Skin of body (tissue), 2 donors: ENCODE measurements around the gene ACY1. TPM values are rescaled to one million over a fixed set of nuclear protein-coding genes. Genes with fewer than 3 reads are reported as not detected.

ENCODE experiments used
- DNase-seq: peaks from one replicate; lab custom pipeline; 2025; lab: John Stamatoyannopoulos, UW
- total RNA-seq: library from RNA; depleted of rRNA; stranded (reverse); fragments of >200 nt; gene quantifications from one replicate; pipeline ENCODE4 v1.2.3, GENCODE V29; 2014

ACY1 gene
- total RNA-seq = 18.0 TPM

DNA sequence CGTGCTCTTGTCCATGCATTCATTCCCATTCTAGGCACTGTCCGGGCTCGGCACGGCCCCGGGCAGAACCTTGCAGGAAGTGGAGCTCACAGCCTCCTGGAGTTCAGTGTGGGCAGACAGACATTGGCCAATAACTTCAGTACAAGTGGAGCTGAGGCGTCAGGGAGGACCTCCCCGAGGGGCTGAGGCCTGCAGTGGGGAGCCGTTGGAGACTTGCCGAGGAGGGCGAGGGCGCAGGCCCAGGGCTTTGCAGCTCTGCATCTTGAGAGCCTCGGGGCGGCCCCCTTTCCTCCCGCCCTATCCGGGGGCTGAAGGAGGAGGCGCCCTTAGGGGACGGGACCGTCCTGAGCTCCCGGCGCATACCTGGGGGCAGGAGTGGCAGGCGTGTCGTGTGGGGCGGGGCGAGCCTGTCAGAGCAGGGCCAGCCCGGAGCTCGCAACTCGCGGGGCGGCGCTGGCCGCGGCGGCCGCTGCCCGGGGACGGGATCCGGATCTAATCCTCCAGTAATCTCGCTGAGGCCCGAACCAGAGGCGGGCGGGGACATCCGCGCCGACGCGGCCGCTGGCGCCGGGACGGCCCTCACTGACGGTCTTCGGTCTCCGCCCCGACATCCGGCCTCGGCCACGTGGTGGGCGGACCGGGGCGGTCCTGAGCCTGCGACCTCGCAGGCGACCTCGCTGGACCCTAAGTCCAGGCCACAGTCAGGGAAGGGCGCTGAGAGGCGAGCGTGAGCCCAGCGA is at the start of gene ACY1:
Gene ACY1, plus strand, starts transcription at position 698 of the 740 bp plus-strand sequence. CDS start 530 bp downstream, outside the sequence.
- DNase-seq = peak; percentile 78

DNA sequence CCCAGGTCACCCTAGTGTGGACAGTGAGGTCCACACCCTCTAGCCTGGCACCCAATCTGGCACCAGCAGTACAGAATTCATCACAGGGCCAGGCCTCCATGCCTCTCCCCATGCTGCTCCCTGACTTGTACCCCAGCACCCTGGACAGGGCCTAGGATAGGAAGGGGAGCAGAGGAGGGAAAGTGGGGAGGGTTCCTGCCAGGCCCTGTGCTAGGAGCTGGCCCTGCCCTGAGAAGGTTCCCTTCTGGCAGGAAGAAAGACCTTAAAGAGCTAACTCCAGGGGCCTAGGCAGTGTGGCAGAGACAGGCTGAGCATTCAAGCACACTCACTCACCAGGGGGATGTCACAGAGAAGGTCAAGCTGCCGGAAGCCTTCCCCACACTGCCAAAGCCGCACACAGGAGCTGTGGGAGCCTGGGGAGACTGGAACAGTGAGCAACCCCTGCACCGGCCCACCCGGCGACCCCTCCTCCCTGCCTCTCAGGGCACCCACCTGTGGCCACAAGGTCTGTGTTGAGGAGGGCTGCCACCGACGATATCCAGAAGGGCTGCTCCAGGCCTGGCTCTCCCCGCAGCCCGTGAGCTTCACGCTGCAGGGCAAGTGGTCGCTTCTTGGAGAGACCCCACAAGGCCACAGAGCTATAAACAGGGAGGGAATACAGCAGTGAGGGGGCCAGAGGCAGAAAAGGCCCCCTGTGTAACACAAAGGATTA is 49.0 kb upstream of the ACY1 start:
- DNase-seq = no peak

DNA sequence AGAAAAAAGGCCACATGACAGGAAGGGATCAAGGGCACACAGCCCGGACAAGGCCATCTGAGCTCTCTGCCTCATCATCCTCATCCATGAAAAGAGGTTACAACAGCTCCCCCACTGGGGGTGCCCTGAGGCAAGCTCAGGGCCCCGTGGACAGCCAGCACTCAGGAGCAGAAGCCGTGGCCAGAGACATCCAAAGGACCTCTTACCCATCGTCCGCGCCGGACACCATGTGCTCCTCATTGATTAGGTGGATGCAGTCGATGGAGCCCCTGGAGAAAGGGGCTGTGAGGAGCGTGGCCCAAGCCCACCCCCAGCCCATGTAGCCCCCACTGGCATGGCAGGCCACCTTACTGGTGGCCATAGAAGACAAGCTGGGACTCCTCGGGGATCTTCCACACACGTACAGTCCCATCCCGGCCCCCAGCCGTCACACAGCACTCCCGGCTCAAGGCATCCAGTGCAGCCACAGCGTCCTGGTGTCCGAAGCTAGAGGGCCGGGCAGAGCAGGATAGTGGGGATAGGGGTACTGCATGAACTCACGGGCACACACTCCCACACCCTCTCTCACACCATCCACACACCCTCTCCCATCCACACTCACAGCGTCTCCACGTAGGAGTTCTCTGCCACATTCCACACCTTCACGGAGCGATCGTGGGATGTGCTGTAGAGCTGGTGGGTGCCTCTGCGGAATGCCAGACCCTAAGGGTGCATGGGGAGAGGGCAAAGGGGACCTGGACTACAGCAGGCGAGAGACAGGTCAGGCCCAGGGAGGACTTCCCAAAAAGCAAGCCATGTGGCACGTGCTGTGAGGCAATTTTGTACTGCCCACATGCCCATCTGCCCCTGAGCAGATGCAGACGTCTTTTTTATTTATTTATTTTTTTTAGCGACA is 48.1 kb upstream of the ACY1 start:
- no peak for DNase-seq

DNA sequence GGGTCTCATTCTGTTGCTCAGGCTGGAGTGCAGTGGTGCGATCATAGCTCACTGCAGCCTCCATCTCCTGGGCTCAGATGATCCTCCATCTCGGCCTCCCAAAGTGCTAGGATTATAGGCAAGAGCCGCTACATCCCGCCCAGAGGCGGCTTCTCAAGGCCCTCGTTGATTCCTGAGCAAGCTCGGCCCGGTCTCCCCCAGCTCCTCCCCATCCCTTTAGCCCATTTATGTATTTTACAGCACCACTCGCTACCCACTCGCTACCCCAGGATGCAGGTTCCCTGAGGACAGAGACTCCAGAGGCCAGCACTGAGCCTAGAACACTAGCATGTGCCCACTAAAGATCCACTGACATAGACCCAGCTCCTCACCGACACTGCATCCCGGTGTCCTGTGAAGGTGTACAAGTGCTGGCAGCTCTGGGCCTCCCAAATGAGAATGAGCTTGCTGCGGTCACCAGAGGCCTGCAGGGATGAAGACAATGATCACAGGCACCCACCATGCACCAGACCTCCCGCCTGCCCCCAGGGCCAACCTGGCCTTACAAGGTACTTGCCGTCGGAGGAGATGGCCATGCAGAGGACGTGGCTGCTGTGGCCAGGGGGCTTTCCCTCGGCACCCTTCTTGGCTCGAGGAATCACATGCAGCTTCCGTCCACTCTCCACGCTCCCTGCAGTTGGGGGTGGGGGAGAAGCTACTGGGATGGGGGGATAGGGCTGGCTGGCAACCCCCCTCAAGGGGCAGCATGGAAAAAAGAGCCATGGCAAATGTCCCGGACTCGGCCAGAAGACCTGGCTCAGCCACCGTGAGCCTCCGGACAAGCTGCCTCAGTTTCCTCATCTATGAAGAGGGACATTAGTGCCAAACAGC is 47.2 kb upstream of the ACY1 start:
- DNase-seq = no peak

DNA sequence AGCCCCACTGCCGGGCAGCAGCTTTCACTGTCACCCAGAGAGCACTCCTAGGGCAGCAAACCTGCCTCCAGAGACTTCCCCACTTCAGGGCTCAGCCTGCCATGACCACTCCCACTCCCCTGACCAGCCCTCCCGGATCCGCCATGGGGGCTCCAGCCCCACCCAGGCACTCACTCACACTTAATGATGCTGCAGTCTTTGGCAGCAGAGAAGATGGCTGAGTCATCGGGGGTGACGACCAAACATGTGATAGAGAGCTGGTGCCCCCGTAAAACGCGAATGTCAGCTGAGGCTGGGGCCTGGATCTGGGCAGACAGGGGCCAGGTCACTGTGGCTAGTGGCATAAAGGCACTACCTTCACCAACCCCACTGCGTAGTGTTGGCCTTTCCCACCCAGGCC is 46.3 kb upstream of the ACY1 start:
- DNase-seq = no peak

DNA sequence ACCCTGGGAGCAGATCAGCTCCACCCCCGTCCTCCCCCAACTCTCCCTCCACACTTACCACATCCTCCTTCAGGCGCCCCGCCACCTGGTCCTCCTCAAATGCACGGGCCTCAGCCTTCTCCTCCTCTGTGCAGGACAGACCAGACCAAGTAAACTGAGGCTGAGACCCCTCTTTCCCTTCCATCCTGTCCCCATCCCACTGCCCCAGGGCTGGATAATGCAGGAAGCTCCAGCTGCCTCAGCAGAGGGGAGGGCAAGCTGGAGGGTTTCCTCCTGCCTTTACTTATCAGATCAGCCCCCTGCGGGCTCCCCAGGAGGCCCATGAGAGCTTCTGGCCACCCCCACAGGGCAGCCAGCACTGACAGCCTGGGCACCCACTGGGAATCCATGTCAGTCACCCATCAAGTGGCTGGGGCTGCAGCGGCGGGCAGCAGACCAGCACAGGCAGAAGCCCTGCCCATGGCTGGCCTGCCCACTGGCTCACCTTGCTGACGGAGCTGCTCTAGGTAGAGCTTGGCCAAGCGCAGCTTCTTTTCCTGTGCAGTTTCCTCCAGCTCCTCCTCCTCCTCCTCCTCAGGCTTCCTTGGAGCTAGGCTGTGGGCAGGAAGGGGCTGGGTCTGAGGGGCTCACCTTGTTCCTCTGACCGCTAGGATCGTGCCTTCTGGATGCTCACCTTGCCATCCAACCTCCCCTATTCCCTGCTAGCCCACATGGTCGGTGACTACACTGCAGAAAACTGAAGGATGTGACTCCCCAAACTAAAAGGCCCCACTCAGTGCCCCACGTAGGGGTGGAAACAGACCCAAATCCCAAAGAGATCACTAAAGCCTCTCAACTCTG is 45.5 kb upstream of the ACY1 start:
- no peak for DNase-seq

DNA sequence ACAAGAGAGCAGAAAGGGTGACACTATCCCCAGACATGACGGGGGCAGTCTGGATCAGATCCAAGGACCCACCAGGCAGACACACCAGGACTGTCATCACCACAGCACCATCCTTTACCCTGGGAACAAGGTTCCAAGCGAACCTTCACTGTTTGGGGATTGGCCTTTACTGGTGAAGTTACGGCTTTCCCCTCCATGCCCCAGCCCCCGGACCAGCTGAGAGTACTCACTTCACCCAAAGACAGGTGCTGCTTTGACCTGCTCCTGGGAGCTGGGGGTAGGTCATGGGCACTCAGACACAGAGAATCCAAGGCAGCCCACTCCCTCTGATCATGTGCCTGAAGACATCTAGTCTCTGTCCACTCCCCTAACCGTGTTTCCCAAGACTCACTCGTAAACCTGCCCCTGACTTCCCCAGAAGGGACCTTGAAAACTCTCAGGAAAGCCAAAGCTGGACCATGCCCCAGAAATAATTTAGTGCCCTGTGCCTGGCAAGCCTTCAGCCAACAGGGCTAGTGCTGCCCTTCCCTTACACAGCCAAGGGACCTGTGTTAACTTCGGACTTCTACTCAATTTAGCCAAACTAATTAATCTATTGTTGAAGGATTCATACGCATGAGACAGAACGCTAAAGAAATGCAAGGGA is 44.4 kb upstream of the ACY1 start:
- no peak for DNase-seq

DNA sequence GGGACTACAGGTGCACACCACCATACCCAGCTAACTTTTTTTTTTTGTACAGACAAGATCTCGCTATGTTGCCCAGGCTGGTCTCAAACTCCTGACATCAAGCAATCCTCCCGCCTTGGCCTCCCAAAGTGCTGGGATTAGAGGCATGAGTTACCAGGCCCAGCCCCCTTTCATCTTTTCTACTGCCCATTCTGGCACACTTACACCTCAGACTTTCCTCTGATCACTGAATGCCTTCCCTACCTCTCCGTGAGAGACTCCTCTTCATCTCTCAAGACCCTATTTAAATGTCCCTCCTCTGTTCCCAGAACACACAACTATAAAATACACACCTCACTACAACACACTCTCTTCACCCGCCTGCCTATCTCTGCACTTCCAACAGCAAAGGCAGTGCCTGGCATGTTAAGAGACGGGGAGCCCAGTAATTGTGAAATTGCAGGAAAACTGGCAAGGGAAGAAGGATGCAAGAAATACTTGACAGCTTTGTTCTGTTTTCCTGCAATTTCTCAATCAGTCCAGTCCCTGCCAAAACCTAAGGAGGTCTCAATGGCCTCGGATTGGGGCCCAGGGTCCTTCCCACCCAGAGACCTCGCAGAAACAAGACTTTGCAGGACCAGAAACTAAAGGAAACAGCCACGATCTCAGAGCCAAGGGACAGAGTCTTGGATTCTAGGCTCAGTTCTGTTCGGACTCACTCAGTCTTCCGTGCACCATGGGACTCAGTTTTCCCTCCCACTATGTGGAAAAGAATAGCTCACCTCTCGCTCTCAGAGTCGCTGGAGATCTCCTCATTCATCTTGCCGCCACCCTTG is 42.5 kb upstream of the ACY1 start:
- no peak for DNase-seq

DNA sequence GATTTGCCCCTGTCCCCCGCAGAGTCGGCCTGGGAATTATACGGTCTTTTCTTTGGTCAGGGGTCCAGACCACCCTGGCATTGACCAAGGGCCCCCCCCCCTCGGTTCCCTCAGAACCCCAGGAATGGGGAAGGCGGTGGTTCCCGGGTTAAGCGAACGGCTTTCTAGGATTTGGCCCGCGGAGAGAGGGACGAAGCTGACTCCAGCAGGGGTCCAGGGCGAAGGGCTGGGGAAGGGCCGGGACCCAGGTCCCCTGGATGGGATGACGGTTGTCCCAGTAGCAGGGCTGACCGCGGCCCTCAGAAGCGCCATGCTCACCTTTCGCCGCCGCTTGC is 41.9 kb upstream of the ACY1 start:
- no peak for DNase-seq

DNA sequence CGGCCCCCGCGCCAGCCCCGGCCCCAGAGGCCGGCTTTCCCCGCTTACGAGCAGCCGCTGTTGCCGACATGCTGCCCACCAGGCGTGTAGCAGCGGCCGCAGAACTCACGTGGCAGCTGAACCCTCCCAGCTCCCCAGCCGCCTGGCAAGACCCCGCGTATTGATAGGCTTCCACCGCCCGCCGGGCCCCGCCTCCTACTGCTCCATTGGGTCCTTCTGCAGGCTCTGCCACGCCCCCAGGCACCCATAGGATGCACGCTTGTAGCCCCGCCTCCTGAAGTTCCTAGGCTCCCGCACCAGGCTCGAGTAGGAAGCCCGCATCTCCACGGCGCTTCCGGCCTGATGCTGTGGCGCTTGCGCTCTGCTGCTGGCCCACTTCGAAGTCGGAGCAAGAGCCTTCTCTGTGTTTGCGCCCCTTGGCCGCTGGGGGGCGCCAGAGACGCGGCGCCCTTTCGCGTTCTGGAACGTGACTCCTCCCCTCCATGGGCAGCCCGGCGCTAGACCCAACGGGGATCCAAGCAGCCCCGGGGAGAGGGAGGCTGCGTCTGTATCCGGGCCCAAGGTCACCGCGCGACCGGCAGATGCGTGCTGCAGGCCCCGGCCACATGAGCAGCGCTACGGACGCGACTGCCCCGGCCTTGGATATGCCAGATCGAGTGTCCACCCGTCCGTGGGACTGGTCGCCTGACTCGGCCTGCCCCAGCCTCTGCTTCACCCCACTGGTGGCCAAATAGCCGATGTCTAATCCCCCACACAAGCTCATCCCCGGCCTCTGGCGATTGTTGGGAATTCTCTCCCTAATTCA is 41.3 kb upstream of the ACY1 start, which contains the start of the genes PARP3 and RRP9:
Gene PARP3, plus strand, starts transcription at position 566 of the 805 bp plus-strand sequence. CDS start 993 bp downstream, outside the sequence.
Gene RRP9, minus strand, starts transcription at position 107 of the 805 bp plus-strand sequence. Its CDS starts 37 bp downstream, at position 70.
- DNase-seq = peak; percentile 100

DNA sequence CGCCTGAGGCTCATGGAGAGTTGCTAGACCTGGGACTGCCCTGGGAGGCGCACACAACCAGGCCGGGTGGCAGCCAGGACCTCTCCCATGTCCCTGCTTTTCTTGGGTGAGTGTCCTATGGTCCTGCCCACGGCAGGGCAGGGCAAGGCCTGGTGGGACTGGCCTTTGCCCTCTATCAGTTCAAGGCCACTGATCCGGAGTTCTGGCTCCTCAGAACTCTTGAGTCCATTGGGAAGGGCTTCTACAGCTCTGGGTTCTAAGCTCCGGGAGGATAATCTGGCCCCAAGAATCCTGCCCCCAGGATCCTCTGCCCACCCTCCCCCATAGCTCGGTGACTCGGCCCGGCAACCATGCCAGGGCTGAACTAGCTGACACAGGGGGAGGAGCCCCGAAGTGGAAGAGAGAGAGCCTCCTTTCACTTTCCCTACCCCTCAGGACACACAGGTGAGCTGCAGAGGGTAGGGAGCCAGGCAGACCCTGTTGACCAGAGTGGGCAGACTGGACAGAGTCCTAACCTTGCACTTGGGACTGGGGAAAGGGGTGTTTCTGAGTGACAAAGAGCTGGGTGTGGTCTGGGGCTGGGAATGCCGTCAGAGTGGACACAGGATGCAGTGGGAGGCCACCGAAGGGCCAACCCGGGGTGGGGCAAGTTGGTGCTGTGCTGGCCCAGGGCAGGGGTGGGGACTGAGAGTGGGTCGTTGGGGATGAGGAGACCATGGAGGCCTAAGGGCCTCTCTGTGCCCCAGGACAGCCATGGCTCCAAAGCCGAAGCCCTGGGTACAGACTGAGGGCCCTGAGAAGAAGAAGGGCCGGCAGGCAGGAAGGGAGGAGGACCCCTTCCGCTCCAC is 40.5 kb upstream of the ACY1 start:
- DNase-seq = no peak

DNA sequence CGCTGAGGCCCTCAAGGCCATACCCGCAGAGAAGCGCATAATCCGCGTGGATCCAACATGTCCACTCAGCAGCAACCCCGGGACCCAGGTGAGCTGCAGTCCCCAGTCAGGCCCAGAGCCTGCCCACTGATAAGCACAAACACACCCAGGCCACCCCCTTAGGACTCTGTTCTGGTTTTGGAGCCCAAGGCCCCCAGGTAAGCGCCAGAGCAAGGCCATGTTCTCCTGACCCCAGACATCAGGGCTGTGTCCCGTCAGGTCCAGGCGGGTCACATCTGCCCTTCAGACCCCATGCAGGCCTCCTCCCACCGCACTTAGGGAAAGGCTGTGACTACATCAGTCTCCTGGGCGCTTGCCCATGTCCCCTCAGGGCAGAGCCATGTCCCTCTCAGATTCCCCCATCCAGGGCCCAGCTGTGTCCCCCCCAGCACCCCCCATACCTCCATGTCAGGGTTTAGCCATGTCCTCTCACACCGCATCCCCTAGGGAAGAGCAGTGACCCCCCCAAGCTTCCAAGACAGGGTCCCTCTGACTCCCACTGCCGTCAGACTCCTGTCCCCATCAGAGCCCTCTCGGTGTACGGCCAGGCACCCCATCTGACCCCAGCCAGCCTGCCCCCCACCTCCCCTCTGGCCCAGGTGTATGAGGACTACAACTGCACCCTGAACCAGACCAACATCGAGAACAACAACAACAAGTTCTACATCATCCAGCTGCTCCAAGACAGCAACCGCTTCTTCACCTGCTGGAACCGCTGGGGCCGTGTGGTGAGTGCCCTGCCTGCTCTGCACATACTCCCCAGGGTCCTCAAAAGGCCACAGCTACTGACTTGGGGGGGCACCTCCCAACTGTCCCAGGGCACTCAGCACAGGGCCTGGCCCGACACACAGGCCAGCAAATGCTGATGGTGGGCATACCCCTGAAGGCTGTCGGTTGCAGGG is 39.6 kb upstream of the ACY1 start:
- DNase-seq = no peak

DNA sequence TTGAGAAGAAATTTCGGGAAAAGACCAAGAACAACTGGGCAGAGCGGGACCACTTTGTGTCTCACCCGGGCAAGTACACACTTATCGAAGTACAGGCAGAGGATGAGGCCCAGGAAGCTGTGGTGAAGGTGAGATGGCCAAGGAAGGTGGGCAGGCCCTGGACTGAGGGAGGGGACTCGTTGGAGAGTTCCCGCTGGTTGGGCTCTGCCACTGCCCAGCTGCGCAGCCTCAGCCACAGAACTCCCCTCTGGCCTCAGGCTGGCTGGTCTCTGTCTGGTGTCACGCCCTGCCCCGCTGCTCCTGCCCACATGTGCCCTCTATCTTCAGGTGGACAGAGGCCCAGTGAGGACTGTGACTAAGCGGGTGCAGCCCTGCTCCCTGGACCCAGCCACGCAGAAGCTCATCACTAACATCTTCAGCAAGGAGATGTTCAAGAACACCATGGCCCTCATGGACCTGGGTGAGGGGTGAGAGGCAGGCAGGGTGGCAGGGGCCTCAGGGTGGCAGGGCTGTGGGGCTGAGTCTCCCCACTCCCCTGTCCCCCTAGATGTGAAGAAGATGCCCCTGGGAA is 38.8 kb upstream of the ACY1 start:
- no peak for DNase-seq

DNA sequence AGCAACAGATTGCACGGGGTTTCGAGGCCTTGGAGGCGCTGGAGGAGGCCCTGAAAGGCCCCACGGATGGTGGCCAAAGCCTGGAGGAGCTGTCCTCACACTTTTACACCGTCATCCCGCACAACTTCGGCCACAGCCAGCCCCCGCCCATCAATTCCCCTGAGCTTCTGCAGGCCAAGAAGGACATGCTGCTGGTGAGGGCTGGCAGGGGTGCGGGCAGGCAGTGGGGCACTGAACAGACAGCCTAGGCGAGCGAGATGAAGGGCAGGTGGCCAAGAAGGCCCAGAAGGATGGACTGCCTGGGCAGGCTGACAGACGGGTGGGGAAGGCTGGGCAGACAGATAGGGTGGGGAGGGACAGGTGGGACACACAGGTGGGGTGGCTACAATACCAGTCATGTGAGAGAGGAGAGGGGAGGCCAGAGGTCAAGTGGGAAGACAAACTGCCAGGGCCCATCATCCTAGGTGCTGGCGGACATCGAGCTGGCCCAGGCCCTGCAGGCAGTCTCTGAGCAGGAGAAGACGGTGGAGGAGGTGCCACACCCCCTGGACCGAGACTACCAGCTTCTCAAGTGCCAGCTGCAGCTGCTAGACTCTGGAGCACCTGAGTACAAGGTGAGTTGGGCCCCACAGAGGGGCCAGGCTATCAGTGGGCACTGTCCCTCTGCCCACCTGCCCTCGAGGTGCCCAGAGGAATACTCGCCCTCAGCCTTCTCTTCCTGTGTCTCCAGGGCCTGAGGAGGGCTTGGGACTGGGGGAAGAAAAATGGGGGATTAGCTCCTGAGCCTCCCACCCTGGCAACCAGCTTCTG is 38.1 kb upstream of the ACY1 start:
- DNase-seq = no peak
